ENCODE results near the gene SERTAD3. TPM values are rescaled to one million over a fixed set of nuclear protein-coding genes. Genes with fewer than 3 reads are reported as not detected.
"Not testable (repeated sequence)": the region's sequence is repeated elsewhere in the genome, so short reads cannot be mapped to it uniquely, and the experiment has no call there.

The SERTAD3 gene
- total RNA-seq, 1 experiment from 2014 or later = 52.2 TPM

- TF ChIP-seq CTCF (IDR thresholded peaks at IDR 0.05; ENCODE audit: insufficient read depth in 1 of 2, low read depth in 1 of 2, low read length in 1 of 2, severe bottlenecking in 1 of 2, unreplicated experiment in 1 of 2) = no peak
- no TSS peak for BruUV-seq (replicated peaks)
- Mint-ChIP-seq H3K4me3 (ENCODE audit: unreplicated experiment) (peak overlapping the region; percentile 97), H3K36me3 (ENCODE audit: insufficient read depth, unreplicated experiment) (peaks cover 68% of the 10 kb centered on the region), H3K4me1 (ENCODE audit: low read depth, unreplicated experiment) (peaks cover 9% of the 10 kb centered on the region), H3K9me3 (ENCODE audit: unreplicated experiment) (no peaks in the 10 kb centered on the region), H3K27me3 (ENCODE audit: insufficient read depth, unreplicated experiment) (no peaks in the 10 kb centered on the region), H3K27ac (ENCODE audit: unreplicated experiment) (no peak overlapping the region)
- Histone ChIP-seq H3K4me1 (peaks cover 23% of the 10 kb centered on the region), H3K4me3 (ENCODE audit: low read depth, low read length) (no peak overlapping the region), H3K27me3 (replicated peaks; ENCODE audit: control insufficient read depth, insufficient read depth, low read length) (no peaks in the 10 kb centered on the region), H3K9me3 (no peaks in the 10 kb centered on the region), H3K36me3 (ENCODE audit: control insufficient read depth, insufficient read depth, low read length) (peaks cover 5% of the 10 kb centered on the region)
- CTCF ChIA-PET = interaction anchor here (0.6 to 2.4 kb wide), 3 partner anchors 8 to 21 kb away, joined by 3 to 17 read pairs (median 10); no protein-coding TSS in a partner anchor
- intact Hi-C loops (cut with micrococcal nuclease; ENCODE audit: unreplicated experiment) = no loop called here
- DNase-seq = no peak
- POLR2A ChIA-PET = interaction anchor here (0.6 kb wide), 1 partner anchor 157 kb away, joined by 4 read pairs; the partner anchor contains the start of gene AKT2
These were observed 2.3 kb downstream of the SERTAD3 start for GRCh38 chr19:40441719-40442253.

- H3K27me3 Mint-ChIP-seq (ENCODE audit: insufficient read depth, unreplicated experiment) = no peaks in the 10 kb centered on the region
- peak overlapping the region; percentile 7 for H3K27ac Mint-ChIP-seq (ENCODE audit: unreplicated experiment)
- peaks cover 5% of the 10 kb centered on the region for H3K36me3 ChIP-seq (ENCODE audit: control insufficient read depth, insufficient read depth, low read length)
- peaks cover 17% of the 10 kb centered on the region for H3K4me1 ChIP-seq
- no TSS peak for BruUV-seq (replicated peaks)
- DNase-seq = no peak
- H3K4me3 ChIP-seq (ENCODE audit: low read depth, low read length) = no peak overlapping the region
- no peak overlapping the region for H3K4me3 Mint-ChIP-seq (ENCODE audit: unreplicated experiment)
- peaks cover 8% of the 10 kb centered on the region for H3K4me1 Mint-ChIP-seq (ENCODE audit: low read depth, unreplicated experiment)
- ChIA-PET CTCF (no interaction called here), POLR2A (interaction anchor here (0.7 kb wide), 1 partner anchor 12 kb away, joined by 3 read pairs; no protein-coding TSS in a partner anchor)
- intact Hi-C loops (cut with micrococcal nuclease; ENCODE audit: unreplicated experiment) = no loop called here
- no peaks in the 10 kb centered on the region for H3K27me3 ChIP-seq (replicated peaks; ENCODE audit: control insufficient read depth, insufficient read depth, low read length)
- no peaks in the 10 kb centered on the region for H3K9me3 ChIP-seq
- no peaks in the 10 kb centered on the region for H3K9me3 Mint-ChIP-seq (ENCODE audit: unreplicated experiment)
- H3K36me3 Mint-ChIP-seq (ENCODE audit: insufficient read depth, unreplicated experiment) = peaks cover 63% of the 10 kb centered on the region
- TF ChIP-seq CTCF (IDR thresholded peaks at IDR 0.05; ENCODE audit: insufficient read depth in 1 of 2, low read depth in 1 of 2, low read length in 1 of 2, severe bottlenecking in 1 of 2, unreplicated experiment in 1 of 2) = no peak
These were observed 5.9 kb downstream of the SERTAD3 start for GRCh38 chr19:40438284-40438683.

- CTCF ChIA-PET = interaction anchor here (0.6 to 2.1 kb wide), 5 partner anchors 9 to 1137 kb away, joined by 3 to 16 read pairs (median 5); partner anchors contain the start of gene IFNL1
- H3K9me3 Mint-ChIP-seq (ENCODE audit: unreplicated experiment) = no peaks in the 10 kb centered on the region
- TSS peak; percentile 99 for BruUV-seq (replicated peaks)
These were observed 10.5 kb downstream of the SERTAD3 start for GRCh38 chr19:40433391-40434216.

GRCh38 chr19:40432760-40433159 is 11.4 kb downstream of the SERTAD3 start:
- H3K27ac Mint-ChIP-seq (ENCODE audit: unreplicated experiment) = peak overlapping the region; percentile 97
- Histone ChIP-seq H3K4me3 (ENCODE audit: low read depth, low read length) (peak overlapping the region; percentile 22; the same call in 1 of the 2 replicates), H3K4me1 (peaks cover 16% of the 10 kb centered on the region)
- not testable (repeated sequence) for H3K27me3 ChIP-seq (replicated peaks; ENCODE audit: control insufficient read depth, insufficient read depth, low read length); H3K27me3 Mint-ChIP-seq (ENCODE audit: insufficient read depth, unreplicated experiment); H3K4me1 Mint-ChIP-seq (ENCODE audit: low read depth, unreplicated experiment); DNase-seq; BruUV-seq (replicated peaks); H3K36me3 ChIP-seq (ENCODE audit: control insufficient read depth, insufficient read depth, low read length); H3K9me3 Mint-ChIP-seq (ENCODE audit: unreplicated experiment); H3K9me3 ChIP-seq
- H3K4me3 Mint-ChIP-seq (ENCODE audit: unreplicated experiment) = peak overlapping the region; percentile 83
- H3K36me3 Mint-ChIP-seq (ENCODE audit: insufficient read depth, unreplicated experiment) = peaks cover 21% of the 10 kb centered on the region
- ChIA-PET CTCF (interaction anchor here (0.6 to 2.1 kb wide), 6 partner anchors 10 to 1136 kb away, joined by 3 to 16 read pairs (median 4); partner anchors contain the start of gene IFNL1), POLR2A (interaction anchor here (0.6 to 2.5 kb wide), 5 partner anchors 10 to 359 kb away, joined by 3 to 56 read pairs (median 12); no protein-coding TSS in a partner anchor)
- intact Hi-C loops (cut with micrococcal nuclease; ENCODE audit: unreplicated experiment) = loop anchor here (1.0 kb wide), 1 partner anchor 11 kb away; no protein-coding TSS in a partner anchor

More at GRCh38 chr19:40433391-40434216, 10.5 kb downstream of the SERTAD3 start:
- H3K27me3 ChIP-seq (replicated peaks; ENCODE audit: control insufficient read depth, insufficient read depth, low read length) = no peaks in the 10 kb centered on the region
- Mint-ChIP-seq H3K27ac (ENCODE audit: unreplicated experiment) (peak overlapping the region; percentile 97), H3K4me1 (ENCODE audit: low read depth, unreplicated experiment) (peaks cover 8% of the 10 kb centered on the region), H3K27me3 (ENCODE audit: insufficient read depth, unreplicated experiment) (no peaks in the 10 kb centered on the region), H3K36me3 (ENCODE audit: insufficient read depth, unreplicated experiment) (peaks cover 28% of the 10 kb centered on the region), H3K4me3 (ENCODE audit: unreplicated experiment) (peak overlapping the region; percentile 83)
- no peaks in the 10 kb centered on the region for H3K36me3 ChIP-seq (ENCODE audit: control insufficient read depth, insufficient read depth, low read length)
- intact Hi-C loops (cut with micrococcal nuclease; ENCODE audit: unreplicated experiment) = loop anchor here (1.0 kb wide), 1 partner anchor 10 kb away; no protein-coding TSS in a partner anchor
- no peaks in the 10 kb centered on the region for H3K9me3 ChIP-seq
- peak; percentile 92 for DNase-seq
- peaks cover 16% of the 10 kb centered on the region for H3K4me1 ChIP-seq
- TF ChIP-seq CTCF (IDR thresholded peaks at IDR 0.05; ENCODE audit: insufficient read depth in 1 of 2, low read depth in 1 of 2, low read length in 1 of 2, severe bottlenecking in 1 of 2, unreplicated experiment in 1 of 2) = no peak
- H3K4me3 ChIP-seq (ENCODE audit: low read depth, low read length) = peak overlapping the region; percentile 29
- POLR2A ChIA-PET = interaction anchor here (0.6 to 2.5 kb wide), 7 partner anchors 9 to 358 kb away, joined by 3 to 56 read pairs (median 7); partner anchors contain the start of genes BLVRB and C19orf47
